WERI-Rb-1 (cell line): Measurements from ENCODE around the gene VN1R4.
A peak's percentile ranks its signal among the peaks of the same experiment; 100 is the strongest.
"Not testable (repeated sequence)": the region's sequence is repeated elsewhere in the genome, so short reads cannot be mapped to it uniquely, and the experiment has no call there.

ENCODE experiments used
- DNase-seq: peaks from one replicate; pipeline ENCODE4 v3.0.0-alpha.2; 2020
- H3K27ac ChIP-seq: fragments of 250-450 bp; sonication (Bioruptor Pico); 2 replicates; pipeline ENCODE4 v1.5.1; 2020; ENCODE audit warnings: mild to moderate bottlenecking, moderate library complexity
- H3K27me3 ChIP-seq: fragments of 250-450 bp; sonication (Bioruptor Pico); 2 replicates; pipeline ENCODE4 v1.5.1; 2021; ENCODE audit warnings: mild to moderate bottlenecking, low read depth, moderate library complexity; ENCODE audit not compliant: insufficient read depth, severe bottlenecking
- H3K36me3 ChIP-seq: fragments of 250-450 bp; sonication (Bioruptor Pico); 2 replicates; pipeline ENCODE4 v1.5.1; 2020; ENCODE audit warnings: mild to moderate bottlenecking, moderate library complexity
- H3K4me3 ChIP-seq: 2 replicates; pipeline ENCODE4 v1.5.1; 2011; ENCODE audit warnings: low read depth, mild to moderate bottlenecking, control low read depth, low read length
- H3K9me3 ChIP-seq: fragments of 250-450 bp; sonication (Bioruptor Pico); 2 replicates; pipeline ENCODE4 v1.5.1; 2021; ENCODE audit warnings: mild to moderate bottlenecking, moderate library complexity; ENCODE audit not compliant: severe bottlenecking
- CTCF ChIP-seq: IDR thresholded peaks from 2 replicates; pipeline ENCODE4 v1.5.1; 2011; ENCODE audit warnings: low read depth, mild to moderate bottlenecking, control low read depth, inconsistent platforms, low read length

VN1R4 gene

DNA sequence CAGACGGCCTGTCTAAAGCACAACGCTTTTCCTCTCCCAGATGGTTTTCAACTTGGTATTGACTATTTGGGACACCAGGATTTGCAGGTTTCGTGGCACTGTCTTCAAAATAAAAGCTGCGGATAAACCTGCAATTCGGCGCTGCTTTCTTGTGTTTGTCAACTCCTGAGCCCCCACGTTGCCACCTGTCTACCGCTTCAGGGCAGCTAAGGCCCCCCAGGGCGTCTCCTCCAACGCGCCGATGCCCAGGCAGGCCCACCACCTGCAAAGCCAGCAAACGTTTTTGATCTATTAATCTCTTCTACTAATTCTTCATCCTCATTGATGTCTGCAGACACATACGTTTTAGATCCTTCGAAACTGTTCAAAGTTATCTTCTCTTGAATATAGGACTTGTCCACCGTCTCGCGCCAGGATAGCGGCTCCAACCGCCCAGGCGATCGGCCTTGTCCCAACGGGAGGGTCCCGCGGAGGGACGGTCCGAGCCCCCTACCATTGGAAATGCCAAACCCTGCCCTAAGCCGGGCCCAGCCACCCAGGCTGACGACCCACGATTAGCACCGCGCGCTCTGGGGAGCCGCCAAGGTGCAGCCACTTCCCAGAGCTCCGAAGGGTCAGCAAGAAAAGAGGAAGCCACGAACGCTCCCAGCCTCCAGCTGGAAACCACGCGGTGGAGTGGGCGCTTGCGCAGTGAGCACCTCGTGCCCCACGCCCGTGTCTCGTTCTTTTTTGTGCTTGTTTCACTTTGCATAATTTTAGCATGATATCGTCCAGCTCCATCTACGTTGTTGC is 23.4 kb upstream of the VN1R4 start:
- H3K9me3 ChIP-seq = peaks cover 34% of the 10 kb centered on the region
- no peak overlapping the region for H3K4me3 ChIP-seq
- DNase-seq = no peak
- no peak for TF ChIP-seq CTCF
- H3K27ac ChIP-seq = no peak overlapping the region
- H3K36me3 ChIP-seq = no peaks in the 10 kb centered on the region
- H3K27me3 ChIP-seq = peaks cover 47% of the 10 kb centered on the region

- Histone ChIP-seq H3K4me3 (no peak overlapping the region), H3K27ac (no peak overlapping the region), H3K36me3 (no peaks in the 10 kb centered on the region), H3K27me3 (peaks cover 58% of the 10 kb centered on the region), H3K9me3 (peaks cover 10% of the 10 kb centered on the region)
- no peak for DNase-seq
- no peak for TF ChIP-seq CTCF
Measured at GRCh38 chr19:53285087-53285486, 17.6 kb upstream of the VN1R4 start.

- not testable (repeated sequence) for H3K4me3 ChIP-seq, DNase-seq, H3K36me3 ChIP-seq, H3K27ac ChIP-seq, H3K9me3 ChIP-seq
- H3K27me3 ChIP-seq = peaks cover 58% of the 10 kb centered on the region
Measured at GRCh38 chr19:53281947-53282346, 14.4 kb upstream of the VN1R4 start.

DNA sequence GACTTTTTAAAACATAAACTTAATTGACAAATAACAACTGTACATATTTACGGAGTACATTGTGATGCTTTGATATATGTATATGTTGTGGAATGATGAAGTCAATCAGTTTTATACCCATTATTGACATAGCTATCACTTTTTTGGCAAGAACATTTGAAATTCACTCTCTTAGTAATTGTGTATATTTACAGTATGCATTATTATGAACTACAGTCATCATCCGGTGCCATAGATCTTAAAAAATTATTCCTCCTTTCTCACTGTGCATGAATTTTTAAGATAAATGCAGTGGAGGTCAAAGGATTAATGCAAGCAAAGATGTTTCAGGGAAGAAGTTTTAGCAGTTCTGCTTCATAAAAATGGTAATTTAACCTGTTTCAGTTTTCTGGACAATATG is 8.0 kb upstream of the VN1R4 start:
- Histone ChIP-seq H3K27ac (no peak overlapping the region), H3K27me3 (peaks cover 75% of the 10 kb centered on the region), H3K9me3 (peaks cover 7% of the 10 kb centered on the region)

DNA sequence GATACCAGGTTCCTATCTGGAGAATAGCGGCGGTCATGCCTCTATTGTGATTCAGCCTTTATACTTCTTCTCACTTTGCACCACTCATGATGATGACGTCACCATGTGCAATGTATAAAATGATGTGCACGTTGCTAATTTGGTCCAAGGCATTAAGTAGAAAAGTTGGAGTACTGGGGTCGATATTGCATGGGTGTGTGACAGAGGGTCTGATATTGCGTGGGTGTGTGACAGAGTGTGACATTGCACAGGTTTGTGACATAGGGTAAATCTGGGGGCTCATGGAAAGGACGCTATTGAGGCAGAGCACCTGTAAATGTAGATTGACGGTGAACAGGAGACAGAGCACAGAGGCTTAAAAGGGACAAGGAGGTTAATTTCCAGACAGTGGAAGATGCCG is 4.5 kb upstream of the VN1R4 start:
- no peak for DNase-seq

More for the DNA sequence above, 8.0 kb upstream of the VN1R4 start:
- TF ChIP-seq CTCF = no peak
- no peak for DNase-seq
- no peaks in the 10 kb centered on the region for H3K36me3 ChIP-seq
- H3K4me3 ChIP-seq = no peak overlapping the region

DNA sequence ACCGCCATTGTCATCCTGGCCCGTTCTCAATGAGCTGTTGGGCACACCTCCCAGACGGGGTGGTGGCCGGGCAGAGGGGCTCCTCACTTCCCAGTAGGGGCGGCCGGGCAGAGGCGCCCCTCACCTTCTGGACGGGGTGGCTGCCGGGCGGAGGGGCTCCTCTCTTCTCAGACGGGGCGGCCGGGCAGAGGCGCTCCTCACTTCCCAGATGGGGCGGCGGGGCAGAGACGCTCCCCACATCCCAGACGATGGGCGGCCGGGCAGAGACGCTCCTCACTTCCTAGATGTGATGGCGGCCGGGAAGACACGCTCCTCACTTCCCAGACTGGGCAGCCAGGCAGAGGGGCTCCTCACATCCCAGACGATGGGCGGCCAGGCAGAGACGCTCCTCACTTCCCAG is 2.3 kb upstream of the VN1R4 start:
- not testable (repeated sequence) for H3K4me3 ChIP-seq, H3K36me3 ChIP-seq, DNase-seq, H3K9me3 ChIP-seq, H3K27ac ChIP-seq
- H3K27me3 ChIP-seq = peaks cover 56% of the 10 kb centered on the region

More for the DNA sequence above, 4.5 kb upstream of the VN1R4 start:
- no peak overlapping the region for H3K4me3 ChIP-seq
- no peaks in the 10 kb centered on the region for H3K36me3 ChIP-seq
- H3K27ac ChIP-seq = no peak overlapping the region
- H3K9me3 ChIP-seq = peaks cover 6% of the 10 kb centered on the region
- TF ChIP-seq CTCF = no peak
- H3K27me3 ChIP-seq = peaks cover 60% of the 10 kb centered on the region

- not testable (repeated sequence) for H3K27ac ChIP-seq, H3K36me3 ChIP-seq, H3K4me3 ChIP-seq
- peaks cover 18% of the 10 kb centered on the region for H3K9me3 ChIP-seq
- DNase-seq = peak; percentile 30
- peaks cover 24% of the 10 kb centered on the region for H3K27me3 ChIP-seq
- peak; percentile 25; the same call in 1 of the 2 replicates for TF ChIP-seq CTCF
Measured at GRCh38 chr19:53257715-53258342, 9.7 kb downstream of the VN1R4 start, which contains the start of gene VN1R2. TSS of gene VN1R2 (plus strand) at chr19:53258292. CDS start at chr19:53258376, 84 bp downstream.
